Measurements from ENCODE around the gene AP4M1.
A peak's percentile ranks its signal among the peaks of the same experiment; 100 is the strongest.

AP4M1 gene

GRCh38 chr7:100101016-100101862 lies at the start of gene AP4M1, which contains the start of gene MCM7:
AP4M1 (plus strand) TSS chr7:100101643; CDS start chr7:100101715, 72 bp downstream.
MCM7 (minus strand) TSS chr7:100101397; CDS start chr7:100101294, 103 bp downstream.
- Histone ChIP-seq H3K27ac (peak within 1 kb of the TSS; percentile 82 to 97), H3K4me3 (peak within 1 kb of the TSS; percentile 82)
- TF ChIP-seq, protein P1, sequence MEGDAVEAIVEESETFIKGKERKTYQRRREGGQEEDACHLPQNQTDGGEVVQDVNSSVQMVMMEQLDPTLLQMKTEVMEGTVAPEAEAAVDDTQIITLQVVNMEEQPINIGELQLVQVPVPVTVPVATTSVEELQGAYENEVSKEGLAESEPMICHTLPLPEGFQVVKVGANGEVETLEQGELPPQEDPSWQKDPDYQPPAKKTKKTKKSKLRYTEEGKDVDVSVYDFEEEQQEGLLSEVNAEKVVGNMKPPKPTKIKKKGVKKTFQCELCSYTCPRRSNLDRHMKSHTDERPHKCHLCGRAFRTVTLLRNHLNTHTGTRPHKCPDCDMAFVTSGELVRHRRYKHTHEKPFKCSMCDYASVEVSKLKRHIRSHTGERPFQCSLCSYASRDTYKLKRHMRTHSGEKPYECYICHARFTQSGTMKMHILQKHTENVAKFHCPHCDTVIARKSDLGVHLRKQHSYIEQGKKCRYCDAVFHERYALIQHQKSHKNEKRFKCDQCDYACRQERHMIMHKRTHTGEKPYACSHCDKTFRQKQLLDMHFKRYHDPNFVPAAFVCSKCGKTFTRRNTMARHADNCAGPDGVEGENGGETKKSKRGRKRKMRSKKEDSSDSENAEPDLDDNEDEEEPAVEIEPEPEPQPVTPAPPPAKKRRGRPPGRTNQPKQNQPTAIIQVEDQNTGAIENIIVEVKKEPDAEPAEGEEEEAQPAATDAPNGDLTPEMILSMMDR (IDR thresholded peaks at IDR 0.05): no peak

DNA sequence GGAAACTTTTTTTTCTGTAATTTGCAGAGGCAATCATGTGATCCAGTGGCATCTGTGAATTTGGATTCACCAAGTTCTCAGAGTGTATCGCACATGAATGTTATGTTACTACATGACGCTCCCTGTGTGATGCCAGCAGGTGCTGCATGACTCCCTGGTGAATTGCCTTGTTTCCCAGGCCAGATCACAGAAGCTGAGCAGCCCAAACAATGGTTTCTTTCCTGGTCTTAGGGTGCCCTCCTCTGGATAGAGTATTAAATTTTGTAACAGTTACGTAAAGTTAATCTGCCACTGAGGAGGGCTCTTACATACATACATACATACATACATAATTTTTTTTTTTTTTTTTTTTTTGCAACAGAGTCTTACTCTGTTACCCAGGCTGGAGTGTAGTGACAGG lies 48.2 kb upstream of the AP4M1 start:
- TF ChIP-seq, protein P1 (IDR thresholded peaks at IDR 0.05): no peak
- Histone ChIP-seq H3K4me3 (no peak overlapping the region), H3K27ac (no peak overlapping the region)
- DNase-seq (ENCODE audit: low spot score): no peak

More at GRCh38 chr7:100101016-100101862, at the start of gene AP4M1, which contains the start of gene MCM7:
- peak; percentile 99 for DNase-seq (ENCODE audit: low spot score)

DNA sequence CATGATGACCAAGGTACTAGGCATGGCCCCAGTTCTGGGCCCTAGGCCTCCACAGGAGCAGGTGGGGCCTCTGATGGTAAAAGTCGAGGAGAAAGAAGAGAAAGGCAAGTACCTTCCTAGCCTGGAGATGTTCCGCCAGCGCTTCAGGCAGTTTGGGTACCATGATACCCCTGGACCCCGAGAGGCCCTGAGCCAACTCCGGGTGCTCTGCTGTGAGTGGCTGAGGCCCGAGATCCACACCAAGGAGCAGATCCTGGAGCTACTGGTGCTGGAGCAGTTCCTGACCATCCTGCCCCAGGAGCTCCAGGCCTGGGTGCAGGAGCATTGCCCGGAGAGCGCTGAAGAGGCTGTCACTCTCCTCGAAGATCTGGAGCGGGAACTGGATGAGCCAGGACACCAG lies 44.4 kb upstream of the AP4M1 start:
- no peak for DNase-seq (ENCODE audit: low spot score)
- no peak overlapping the region for H3K27ac ChIP-seq
- no peak overlapping the region for H3K4me3 ChIP-seq
- TF ChIP-seq, protein P1 (IDR thresholded peaks at IDR 0.05): no peak

GRCh38 chr7:100059251-100059739 lies 42.1 kb upstream of the AP4M1 start:
- no peak overlapping the region for H3K4me3 ChIP-seq
- TF ChIP-seq, protein P1 (IDR thresholded peaks at IDR 0.05): no peak
- no peak overlapping the region for H3K27ac ChIP-seq
- no peak for DNase-seq (ENCODE audit: low spot score)

GRCh38 chr7:100061518-100062193 lies 39.8 kb upstream of the AP4M1 start:
- H3K4me3 ChIP-seq: no peak overlapping the region
- TF ChIP-seq, protein P1 (IDR thresholded peaks at IDR 0.05): no peak
- DNase-seq (ENCODE audit: low spot score): no peak
- no peak overlapping the region for H3K27ac ChIP-seq

GRCh38 chr7:100063376-100063775 lies 38.1 kb upstream of the AP4M1 start:
- Histone ChIP-seq H3K4me3 (no peak overlapping the region), H3K27ac (no peak overlapping the region)
- no peak for DNase-seq (ENCODE audit: low spot score)
- TF ChIP-seq, protein P1 (IDR thresholded peaks at IDR 0.05): no peak

Measured in coronary artery (tissue), 2 donors.